Activated CD8-positive, alpha-beta memory T cell treated with anti-CD3 and anti-CD28 coated beads for 36 hours (primary cell): ENCODE data around the gene PBX3. TPM values are rescaled to one million over a fixed set of nuclear protein-coding genes. Genes with fewer than 3 reads are reported as not detected.

Experiments used
- CTCF ChIA-PET: fragments of 350-600 bp; sonication (Branson Sonifier 250); formaldehyde crosslinking; loops from one replicate; lab custom pipeline; 2021; ENCODE audit warnings: antibody characterized with exemption; lab: Charles Lee
- POLR2A ChIA-PET: fragments of 350-600 bp; sonication (Branson Sonifier 250); formaldehyde crosslinking; loops from one replicate; lab custom pipeline; 2021; ENCODE audit warnings: antibody characterized with exemption; lab: Charles Lee
- total RNA-seq, 2 experiments: library from RNA; stranded (reverse); gene quantifications; one replicate each; pipeline ENCODE4 v1.2.3, GENCODE V29; 2021

The PBX3 gene
- total RNA-seq, 2 experiments from 2014 or later, result 14.7 to 15.4 TPM

DNA sequence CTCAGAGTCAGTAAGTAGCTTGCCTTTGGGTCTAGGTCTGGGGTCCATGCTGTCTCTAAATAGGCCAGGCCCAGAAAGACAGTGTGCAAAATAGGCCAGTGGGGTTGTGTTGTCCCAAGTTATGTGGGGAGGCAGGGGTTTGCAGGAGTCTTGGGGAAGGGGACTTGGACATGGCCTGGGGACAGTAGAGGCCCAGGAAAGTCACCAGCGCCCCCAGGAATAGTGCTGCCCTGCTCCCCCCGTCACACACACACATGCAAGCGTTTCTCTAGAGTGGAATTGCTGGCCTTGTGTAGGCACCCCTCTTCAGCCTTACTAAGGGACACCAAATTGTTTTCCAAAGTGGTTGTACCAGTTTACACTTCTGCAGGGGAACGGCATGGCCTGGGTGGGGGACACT lies 227.5 kb downstream of the PBX3 start:
- ChIA-PET CTCF (no interaction called here), POLR2A (no interaction called here)

- ChIA-PET POLR2A (no interaction called here), CTCF (no interaction called here)
Measured at GRCh38 chr9:125977223-125977622, 230.1 kb downstream of the PBX3 start.

- CTCF ChIA-PET, result no interaction called here
- POLR2A ChIA-PET, result no interaction called here
Measured at GRCh38 chr9:125979383-125979782, 232.2 kb downstream of the PBX3 start.

DNA sequence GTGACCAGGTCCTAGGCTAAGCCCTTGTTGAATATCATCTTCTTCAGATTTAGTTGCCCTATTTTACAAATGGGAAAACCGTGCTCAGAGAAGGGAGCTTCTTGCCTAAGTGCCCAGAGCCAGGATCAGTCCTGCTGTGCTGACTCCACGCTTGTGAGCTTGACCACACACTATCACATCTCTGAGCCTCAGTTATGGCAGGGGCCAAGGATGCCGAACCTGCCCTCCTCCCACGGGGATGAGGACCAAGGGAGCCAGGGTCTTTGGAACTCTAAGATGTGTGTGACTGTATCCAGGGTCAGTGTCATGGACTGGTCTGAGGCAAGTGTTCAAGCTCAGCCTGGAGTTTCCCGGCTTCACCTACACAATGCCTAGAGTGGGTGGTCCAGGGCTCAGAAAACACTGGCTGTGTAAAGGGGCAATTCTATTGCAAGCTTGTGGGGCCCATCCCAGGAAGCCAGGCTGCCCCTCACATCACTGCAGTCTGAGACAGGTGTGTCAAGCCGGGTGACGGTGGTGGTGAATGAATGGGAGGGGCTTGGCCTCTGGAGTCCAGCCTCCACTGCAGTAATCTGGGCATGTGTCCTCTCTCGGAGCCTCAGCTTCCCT lies 235.7 kb downstream of the PBX3 start:
- POLR2A ChIA-PET, result no interaction called here
- CTCF ChIA-PET, result no interaction called here

GRCh38 chr9:125983681-125984080 lies 236.5 kb downstream of the PBX3 start:
- ChIA-PET CTCF (no interaction called here), POLR2A (interaction anchor here (0.7 kb wide), 1 partner anchor 521 kb away, joined by 6 read pairs; no protein-coding TSS in a partner anchor)

GRCh38 chr9:125984461-125984860 lies 237.3 kb downstream of the PBX3 start:
- ChIA-PET POLR2A (interaction anchor here (0.7 kb wide), 1 partner anchor 522 kb away, joined by 6 read pairs; no protein-coding TSS in a partner anchor), CTCF (no interaction called here)

DNA sequence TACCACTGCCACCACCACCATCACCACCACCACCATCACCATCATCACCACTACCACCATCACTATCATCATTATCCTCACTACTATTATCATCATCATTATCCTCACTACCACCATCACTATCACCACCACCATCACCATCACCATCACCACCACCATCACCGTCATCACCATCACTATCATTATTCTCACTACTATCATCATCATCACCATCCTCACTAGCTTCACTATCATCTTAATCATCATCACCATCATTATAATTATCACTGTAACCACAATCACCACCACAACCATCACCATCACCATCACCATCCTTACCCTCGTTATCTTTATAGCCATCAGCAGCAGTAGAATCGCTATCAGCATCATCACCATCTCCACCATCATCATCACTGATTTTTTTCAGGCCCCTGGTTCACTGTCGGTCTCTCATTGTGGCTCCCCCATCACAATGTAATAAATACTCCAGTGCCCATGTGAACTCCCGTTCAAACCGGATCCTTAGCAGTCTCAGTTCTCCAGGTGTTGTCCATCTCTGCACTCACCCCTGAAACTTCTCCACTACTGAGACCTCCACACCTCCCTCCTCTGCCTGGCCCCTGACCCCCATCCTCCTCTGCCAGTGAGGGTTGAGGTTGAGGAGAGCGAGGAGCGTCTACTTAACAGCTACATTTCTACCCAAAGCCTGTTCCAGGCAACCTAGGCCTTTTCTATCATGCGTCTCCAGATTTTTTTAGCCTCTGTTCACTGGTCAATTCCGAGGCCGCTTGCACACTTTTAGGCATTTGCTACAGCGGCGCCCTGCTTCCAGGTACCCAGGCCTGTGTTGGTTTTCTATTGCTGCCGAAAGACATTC lies 238.2 kb downstream of the PBX3 start:
- ChIA-PET CTCF (no interaction called here), POLR2A (no interaction called here)

GRCh38 chr9:125985998-125986655 lies 239.0 kb downstream of the PBX3 start:
- POLR2A ChIA-PET, result no interaction called here
- CTCF ChIA-PET, result no interaction called here

- POLR2A ChIA-PET, result no interaction called here
Measured at GRCh38 chr9:125986966-125987365, 239.8 kb downstream of the PBX3 start.

GRCh38 chr9:125987420-125987819 lies 240.2 kb downstream of the PBX3 start:
- POLR2A ChIA-PET, result no interaction called here
- CTCF ChIA-PET, result no interaction called here

More at GRCh38 chr9:125986966-125987365, 239.8 kb downstream of the PBX3 start:
- CTCF ChIA-PET, result no interaction called here

GRCh38 chr9:125988479-125989050 lies 241.4 kb downstream of the PBX3 start:
- ChIA-PET CTCF (no interaction called here), POLR2A (no interaction called here)

DNA sequence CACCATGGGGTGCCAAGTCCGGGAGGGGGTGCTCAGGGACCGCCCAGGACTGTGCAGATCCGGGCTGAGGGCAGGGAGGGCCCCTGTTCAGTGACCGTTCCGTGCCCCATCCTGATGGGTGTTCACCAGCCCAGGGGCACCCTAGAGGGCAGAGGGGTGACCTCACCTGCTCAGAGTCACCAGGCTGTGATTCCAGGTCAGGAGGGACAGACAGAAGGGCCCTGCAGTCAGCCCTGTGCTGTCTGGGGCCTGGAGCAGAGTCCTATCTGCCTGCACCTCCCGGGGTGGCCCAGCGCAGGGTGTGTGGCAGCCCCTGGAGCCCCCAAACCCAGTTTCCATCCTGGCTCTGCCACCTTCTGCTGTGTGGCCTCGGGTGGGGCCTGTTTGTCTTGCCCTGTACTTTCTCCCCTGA lies 241.9 kb downstream of the PBX3 start:
- ChIA-PET CTCF (no interaction called here), POLR2A (no interaction called here)

- ChIA-PET POLR2A (no interaction called here), CTCF (no interaction called here)
Measured at GRCh38 chr9:125989524-125990180, 242.5 kb downstream of the PBX3 start.

DNA sequence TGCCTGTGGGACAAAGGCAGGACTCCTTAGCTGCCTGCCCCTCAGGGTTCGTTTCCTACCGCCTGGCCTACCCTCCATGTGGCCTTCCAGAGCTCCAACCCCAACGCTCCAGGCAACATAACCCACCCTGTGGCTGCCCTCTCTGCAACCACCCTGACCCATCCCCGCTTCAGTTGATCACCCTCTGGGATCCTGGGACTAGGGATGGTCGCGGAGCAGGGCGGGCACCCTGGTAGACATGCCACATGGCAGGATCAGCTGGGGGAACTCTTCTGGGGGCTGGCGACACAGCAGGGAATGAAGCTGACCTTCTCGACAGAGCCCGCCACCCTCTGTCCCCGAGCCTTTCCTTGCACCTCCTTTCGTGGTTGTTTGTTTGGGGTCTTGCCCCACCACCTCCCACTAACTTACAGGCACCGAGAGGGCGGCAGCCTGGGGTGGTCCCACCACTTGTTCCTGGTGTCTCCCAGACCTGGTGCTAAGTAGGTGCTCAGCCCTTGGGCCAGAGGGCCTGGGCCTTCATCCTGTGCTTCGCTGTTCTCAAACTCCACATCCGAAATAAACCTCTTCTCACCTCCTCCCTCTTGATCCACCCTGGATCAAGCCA lies 243.1 kb downstream of the PBX3 start:
- CTCF ChIA-PET, result no interaction called here

DNA sequence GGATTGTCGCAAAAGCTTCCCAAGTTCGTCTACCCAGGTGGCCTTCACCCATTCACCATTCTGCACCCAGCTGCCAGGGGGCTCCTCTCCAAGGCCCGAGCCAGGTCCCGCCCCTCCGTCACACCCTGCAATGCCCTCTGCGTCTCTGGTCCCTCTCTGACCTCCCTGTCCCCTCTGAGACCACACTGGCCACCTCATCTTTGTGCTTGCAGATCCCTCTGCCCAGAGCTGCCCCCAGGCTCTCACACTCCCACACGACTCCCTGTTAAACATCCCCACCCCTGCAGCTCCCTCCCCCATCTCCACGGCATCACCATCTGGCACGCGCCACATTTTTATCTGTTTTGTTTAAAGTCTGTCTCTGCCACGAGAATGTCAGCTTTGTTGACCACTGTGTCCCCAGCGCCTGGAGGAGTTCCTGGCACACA lies 243.6 kb downstream of the PBX3 start:
- ChIA-PET CTCF (no interaction called here), POLR2A (interaction anchor here (0.7 kb wide), 1 partner anchor 18 kb away, joined by 7 read pairs; no protein-coding TSS in a partner anchor)

More for the DNA sequence above, 243.1 kb downstream of the PBX3 start:
- POLR2A ChIA-PET, result interaction anchor here (0.7 kb wide), 1 partner anchor 18 kb away, joined by 7 read pairs; no protein-coding TSS in a partner anchor

DNA sequence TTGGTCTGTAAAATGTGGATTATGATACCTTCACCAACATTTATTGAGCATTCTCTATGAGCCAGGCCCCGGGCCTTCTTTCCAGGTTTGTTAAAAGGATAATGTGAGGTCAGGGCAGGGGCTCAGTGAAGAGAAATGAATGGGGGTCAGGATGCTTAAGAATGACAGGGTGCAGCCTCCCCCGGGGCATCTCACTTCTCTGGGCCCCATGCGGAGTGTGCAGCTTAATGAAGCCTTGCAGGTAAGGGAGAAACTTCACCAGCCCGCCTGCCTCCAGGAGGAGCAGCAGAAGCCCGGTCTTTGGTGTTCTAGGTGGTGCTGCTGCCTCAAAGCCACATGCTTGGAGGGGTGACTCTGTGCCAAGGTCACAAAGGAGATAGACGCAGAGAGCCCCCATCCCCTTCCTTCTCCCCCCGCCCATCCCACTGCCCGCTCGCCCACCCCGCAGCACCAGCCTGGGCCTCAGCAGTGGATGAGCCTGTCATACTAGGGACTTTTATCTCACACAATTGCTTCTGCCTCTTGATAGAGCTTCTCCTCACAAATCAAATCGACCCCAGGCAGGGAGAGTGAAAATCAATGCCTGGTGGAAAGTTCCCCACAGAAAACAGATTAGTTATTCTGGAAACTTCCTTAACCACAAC lies 244.8 kb downstream of the PBX3 start:
- ChIA-PET POLR2A (no interaction called here), CTCF (no interaction called here)

DNA sequence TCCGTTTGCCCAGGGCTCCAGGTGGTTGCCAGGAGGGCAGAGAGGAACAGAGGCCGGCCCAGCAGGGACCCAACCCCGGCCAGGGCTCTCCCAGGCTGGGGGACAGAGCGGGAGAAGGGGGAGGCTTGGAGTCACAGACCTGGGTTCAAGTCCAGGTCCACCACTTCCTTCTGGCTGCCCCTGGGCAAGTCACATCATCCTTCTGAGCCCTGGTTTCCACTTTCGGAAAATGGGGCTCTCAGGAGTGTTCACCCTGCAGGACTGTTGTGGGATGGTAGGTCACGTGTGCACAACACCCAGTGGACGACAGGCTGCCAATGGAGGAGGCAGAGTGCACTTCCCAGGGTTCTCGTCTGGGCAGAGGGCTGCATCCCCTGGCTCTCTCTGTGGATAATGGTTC lies 245.4 kb downstream of the PBX3 start:
- ChIA-PET POLR2A (no interaction called here), CTCF (no interaction called here)

GRCh38 chr9:125993466-125993865 lies 246.3 kb downstream of the PBX3 start:
- ChIA-PET POLR2A (no interaction called here), CTCF (no interaction called here)
